ENCODE measurements around the gene ERCC3. TPM values are rescaled to one million over a fixed set of nuclear protein-coding genes. Genes with fewer than 3 reads are reported as not detected.
"Not testable (repeated sequence)": the region's sequence is repeated elsewhere in the genome, so short reads cannot be mapped to it uniquely, and the experiment has no call there.

The ERCC3 gene
- total RNA-seq, 2 donors from 2014 or later: 29.8 to 61.3 TPM

DNA sequence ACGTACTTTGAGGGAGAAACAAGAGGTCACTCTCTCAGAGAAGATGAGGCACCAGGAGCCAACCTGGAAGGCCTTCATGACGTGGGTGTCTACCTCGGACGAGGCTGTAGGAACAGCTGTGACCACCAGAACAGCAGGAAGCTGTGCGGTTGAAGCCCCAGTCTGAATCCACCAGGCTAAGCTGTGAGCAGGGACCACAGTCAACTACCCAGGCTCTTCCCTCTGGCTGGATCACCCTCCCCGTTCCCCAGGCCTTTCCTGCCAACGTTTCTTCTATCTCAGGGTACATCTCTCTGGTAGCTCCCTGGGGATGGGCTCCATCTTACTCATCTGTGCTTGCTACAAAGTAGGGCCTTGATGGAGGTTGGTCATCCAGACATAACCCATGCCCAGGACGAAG is 37.1 kb downstream of the ERCC3 start:
- H3K27ac ChIP-seq: no peak overlapping the region
- H3K36me3 ChIP-seq: peaks cover 3 to 14% of the 10 kb centered on the region in 2 donors
- 69% methylated on average over 8 of the region's 8 CpGs for WGBS
- no peak overlapping the region for H3K4me3 ChIP-seq
- intact Hi-C loops (cut with DNase I): no loop called here
- H3K27me3 ChIP-seq (replicated peaks; ENCODE audit: insufficient read depth): no peaks in the 10 kb centered on the region
- no peaks in the 10 kb centered on the region for H3K4me1 ChIP-seq (replicated peaks)
- H3K9me3 ChIP-seq: no peaks in the 10 kb centered on the region
- TF ChIP-seq, protein P1, sequence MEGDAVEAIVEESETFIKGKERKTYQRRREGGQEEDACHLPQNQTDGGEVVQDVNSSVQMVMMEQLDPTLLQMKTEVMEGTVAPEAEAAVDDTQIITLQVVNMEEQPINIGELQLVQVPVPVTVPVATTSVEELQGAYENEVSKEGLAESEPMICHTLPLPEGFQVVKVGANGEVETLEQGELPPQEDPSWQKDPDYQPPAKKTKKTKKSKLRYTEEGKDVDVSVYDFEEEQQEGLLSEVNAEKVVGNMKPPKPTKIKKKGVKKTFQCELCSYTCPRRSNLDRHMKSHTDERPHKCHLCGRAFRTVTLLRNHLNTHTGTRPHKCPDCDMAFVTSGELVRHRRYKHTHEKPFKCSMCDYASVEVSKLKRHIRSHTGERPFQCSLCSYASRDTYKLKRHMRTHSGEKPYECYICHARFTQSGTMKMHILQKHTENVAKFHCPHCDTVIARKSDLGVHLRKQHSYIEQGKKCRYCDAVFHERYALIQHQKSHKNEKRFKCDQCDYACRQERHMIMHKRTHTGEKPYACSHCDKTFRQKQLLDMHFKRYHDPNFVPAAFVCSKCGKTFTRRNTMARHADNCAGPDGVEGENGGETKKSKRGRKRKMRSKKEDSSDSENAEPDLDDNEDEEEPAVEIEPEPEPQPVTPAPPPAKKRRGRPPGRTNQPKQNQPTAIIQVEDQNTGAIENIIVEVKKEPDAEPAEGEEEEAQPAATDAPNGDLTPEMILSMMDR (IDR thresholded peaks at IDR 0.05): no peak
- TF ChIP-seq POLR2AphosphoS5 (IDR thresholded peaks at IDR 0.05): no peak
- no peak for TF ChIP-seq POLR2A (IDR thresholded peaks at IDR 0.05)
- no peak for DNase-seq (ENCODE audit: low spot score)

- 98% methylated on average over 3 of the region's 3 CpGs for WGBS
- no peak for TF ChIP-seq POLR2A (IDR thresholded peaks at IDR 0.05)
- no peak for TF ChIP-seq POLR2AphosphoS5 (IDR thresholded peaks at IDR 0.05)
- TF ChIP-seq, protein P1 (IDR thresholded peaks at IDR 0.05): no peak
- DNase-seq (ENCODE audit: low spot score): no peak
- intact Hi-C loops (cut with DNase I): no loop called here
- no peaks in the 10 kb centered on the region for H3K4me1 ChIP-seq (replicated peaks)
- no peaks in the 10 kb centered on the region for H3K27me3 ChIP-seq (replicated peaks; ENCODE audit: insufficient read depth)
- no peak overlapping the region for H3K27ac ChIP-seq
- no peak overlapping the region for H3K4me3 ChIP-seq
- H3K9me3 ChIP-seq: no peaks in the 10 kb centered on the region
- peaks cover 3 to 14% of the 10 kb centered on the region in 2 donors for H3K36me3 ChIP-seq
Observed at GRCh38 chr2:127256381-127256780, 37.6 kb downstream of the ERCC3 start.

- Histone ChIP-seq H3K9me3 (no peaks in the 10 kb centered on the region), H3K36me3 (peaks cover 3 to 12% of the 10 kb centered on the region in 2 donors), H3K4me1 (replicated peaks) (no peaks in the 10 kb centered on the region), H3K4me3 (no peak overlapping the region), H3K27ac (no peak overlapping the region), H3K27me3 (replicated peaks; ENCODE audit: insufficient read depth) (no peaks in the 10 kb centered on the region)
- 87% methylated on average over 6 of the region's 6 CpGs for WGBS
- TF ChIP-seq POLR2AphosphoS5 (IDR thresholded peaks at IDR 0.05) (no peak), POLR2A (IDR thresholded peaks at IDR 0.05) (no peak)
- TF ChIP-seq, protein P1 (IDR thresholded peaks at IDR 0.05): no peak
- intact Hi-C loops (cut with DNase I): no loop called here
- DNase-seq (ENCODE audit: low spot score): no peak
Observed at GRCh38 chr2:127255721-127256120, 38.2 kb downstream of the ERCC3 start.

DNA sequence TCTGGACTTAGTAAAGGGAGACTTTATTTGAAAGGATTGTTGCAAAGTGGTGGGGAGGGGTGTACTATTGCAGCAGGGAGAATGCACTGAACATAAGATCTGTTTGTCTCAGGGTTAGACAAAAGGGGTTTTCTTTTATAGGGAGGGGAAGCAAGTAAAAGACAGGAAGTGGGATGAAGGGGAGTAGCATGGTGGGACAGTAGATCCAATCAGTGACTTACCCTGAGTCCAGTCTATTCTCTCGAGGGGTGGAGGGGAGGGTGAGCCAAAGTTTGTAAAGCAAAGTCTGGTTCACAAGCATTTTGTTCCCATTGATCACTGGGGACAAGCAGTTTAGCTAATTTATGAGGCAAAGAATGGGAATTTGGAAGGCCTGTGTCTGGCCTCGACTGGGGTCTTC is 38.8 kb downstream of the ERCC3 start:
- DNase-seq (ENCODE audit: low spot score): no peak
- Histone ChIP-seq H3K27ac (no peak overlapping the region), H3K9me3 (no peaks in the 10 kb centered on the region), H3K4me3 (no peak overlapping the region), H3K36me3 (peaks cover 3 to 6% of the 10 kb centered on the region in 2 donors), H3K27me3 (replicated peaks; ENCODE audit: insufficient read depth) (no peaks in the 10 kb centered on the region), H3K4me1 (replicated peaks) (no peaks in the 10 kb centered on the region)
- TF ChIP-seq POLR2A (IDR thresholded peaks at IDR 0.05): no peak
- TF ChIP-seq POLR2AphosphoS5 (IDR thresholded peaks at IDR 0.05): no peak
- TF ChIP-seq, protein P1 (IDR thresholded peaks at IDR 0.05): no peak
- intact Hi-C loops (cut with DNase I): no loop called here
- 36% methylated on average over 2 of the region's 2 CpGs for WGBS

DNA sequence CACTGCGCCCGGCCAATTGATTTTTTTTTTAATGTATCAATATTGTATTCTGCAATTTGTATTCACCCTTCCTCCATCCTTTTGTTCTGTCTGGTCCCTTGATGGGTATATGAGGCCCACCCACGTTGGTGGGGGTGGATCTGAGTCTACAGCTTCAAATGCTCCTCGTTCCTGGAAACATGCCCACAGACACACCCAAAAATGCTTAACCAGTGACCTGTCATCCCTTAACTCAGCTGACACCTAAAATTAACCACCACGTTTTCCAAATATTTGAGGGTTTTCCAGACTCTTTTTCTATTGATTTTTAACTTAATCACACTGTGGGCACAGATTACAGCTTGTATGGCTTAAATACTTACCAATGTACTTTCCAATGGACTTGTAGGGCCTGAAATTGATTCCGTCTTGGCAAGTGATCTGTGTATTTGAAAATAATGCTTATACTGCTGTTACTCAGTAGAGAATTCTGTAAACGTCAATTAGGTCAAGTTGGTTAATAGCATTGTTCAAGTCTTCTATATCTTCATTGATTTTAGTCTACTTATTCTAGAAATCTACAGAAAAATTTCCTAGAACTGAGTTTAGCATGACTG is 39.5 kb downstream of the ERCC3 start:
- WGBS: 65% methylated on average over 7 of the region's 7 CpGs
- intact Hi-C loops (cut with DNase I): no loop called here
- TF ChIP-seq, protein P1 (IDR thresholded peaks at IDR 0.05): no peak
- TF ChIP-seq POLR2A (IDR thresholded peaks at IDR 0.05): no peak
- TF ChIP-seq POLR2AphosphoS5 (IDR thresholded peaks at IDR 0.05): no peak
- DNase-seq (ENCODE audit: low spot score): no peak
- Histone ChIP-seq H3K27me3 (replicated peaks; ENCODE audit: insufficient read depth) (no peaks in the 10 kb centered on the region), H3K36me3 (peaks cover 3 to 5% of the 10 kb centered on the region in 2 donors), H3K27ac (no peak overlapping the region), H3K4me1 (replicated peaks) (no peaks in the 10 kb centered on the region), H3K4me3 (no peak overlapping the region), H3K9me3 (no peaks in the 10 kb centered on the region)

GRCh38 chr2:127241184-127241583 is 52.8 kb downstream of the ERCC3 start:
- H3K36me3 ChIP-seq; intact Hi-C loops (cut with DNase I); H3K27ac ChIP-seq; H3K4me3 ChIP-seq; DNase-seq (ENCODE audit: low spot score); H3K9me3 ChIP-seq; H3K4me1 ChIP-seq (replicated peaks); H3K27me3 ChIP-seq (replicated peaks; ENCODE audit: insufficient read depth): not testable (repeated sequence)
- 57% methylated on average over 2 of the region's 2 CpGs for WGBS
